HG03354 (cell line): Measurements from ENCODE around the gene RAMACL.
"Not testable (repeated sequence)": the region's sequence is repeated elsewhere in the genome, so short reads cannot be mapped to it uniquely, and the experiment has no call there.

Experiments used
- ATAC-seq: cut with Tn5 transposase; IDR thresholded peaks from one replicate; pipeline ENCODE4 v1.9.1; 2021; ENCODE audit warnings: mild to moderate bottlenecking; ENCODE audit not compliant: unreplicated experiment, poor library complexity, severe bottlenecking

RAMACL gene

GRCh38 chr6:166586424-166587156 lies at the start of gene RAMACL:
Gene RAMACL (minus strand): TSS chr6:166586678. CDS start chr6:166586477, 201 bp downstream.
- ATAC-seq: peak; percentile 78

- no peak for ATAC-seq
Measured at GRCh38 chr6:166635013-166635970, 48.8 kb upstream of the RAMACL start.

- not testable (repeated sequence) for ATAC-seq
Measured at GRCh38 chr6:166634581-166634980, 48.1 kb upstream of the RAMACL start.

GRCh38 chr6:166633732-166634535 lies 47.5 kb upstream of the RAMACL start:
- ATAC-seq: no peak

GRCh38 chr6:166632731-166633130 lies 46.3 kb upstream of the RAMACL start:
- ATAC-seq: no peak

GRCh38 chr6:166630462-166630861 lies 44.0 kb upstream of the RAMACL start:
- no peak for ATAC-seq

GRCh38 chr6:166629628-166630027 lies 43.1 kb upstream of the RAMACL start:
- ATAC-seq: no peak

- ATAC-seq: peak; percentile 33
Measured at GRCh38 chr6:166627875-166628801, 41.7 kb upstream of the RAMACL start.

GRCh38 chr6:166627033-166627874 lies 40.8 kb upstream of the RAMACL start, which contains the start of gene RPS6KA2:
Gene RPS6KA2 (minus strand): TSS chr6:166627251. CDS start chr6:166627019, 232 bp downstream.
- ATAC-seq: peak; percentile 88

GRCh38 chr6:166626177-166627032 lies 39.9 kb upstream of the RAMACL start:
- peak; percentile 3 for ATAC-seq

GRCh38 chr6:166625356-166625755 lies 38.9 kb upstream of the RAMACL start:
- ATAC-seq: no peak

GRCh38 chr6:166624275-166624674 lies 37.8 kb upstream of the RAMACL start:
- ATAC-seq: no peak

GRCh38 chr6:166623318-166623717 lies 36.8 kb upstream of the RAMACL start:
- no peak for ATAC-seq

GRCh38 chr6:166621114-166621540 lies 34.6 kb upstream of the RAMACL start:
- ATAC-seq: no peak

- no peak for ATAC-seq
Measured at GRCh38 chr6:166620478-166621113, 34.1 kb upstream of the RAMACL start.

- ATAC-seq: no peak
Measured at GRCh38 chr6:166619912-166620311, 33.4 kb upstream of the RAMACL start.
